ENCODE results near the gene DGKB. TPM values are rescaled to one million over a fixed set of nuclear protein-coding genes. Genes with fewer than 3 reads are reported as not detected.
A peak's percentile ranks its signal among the peaks of the same experiment; 100 is the strongest.

Gene DGKB
- total RNA-seq, 6 experiments from 2014 or later: 0.23 to 0.76 (median 0.61) TPM

- peaks cover 17% of the 10 kb centered on the region for H3K4me1 Mint-ChIP-seq (ENCODE audit: low read depth)
- TF ChIP-seq, protein P1, sequence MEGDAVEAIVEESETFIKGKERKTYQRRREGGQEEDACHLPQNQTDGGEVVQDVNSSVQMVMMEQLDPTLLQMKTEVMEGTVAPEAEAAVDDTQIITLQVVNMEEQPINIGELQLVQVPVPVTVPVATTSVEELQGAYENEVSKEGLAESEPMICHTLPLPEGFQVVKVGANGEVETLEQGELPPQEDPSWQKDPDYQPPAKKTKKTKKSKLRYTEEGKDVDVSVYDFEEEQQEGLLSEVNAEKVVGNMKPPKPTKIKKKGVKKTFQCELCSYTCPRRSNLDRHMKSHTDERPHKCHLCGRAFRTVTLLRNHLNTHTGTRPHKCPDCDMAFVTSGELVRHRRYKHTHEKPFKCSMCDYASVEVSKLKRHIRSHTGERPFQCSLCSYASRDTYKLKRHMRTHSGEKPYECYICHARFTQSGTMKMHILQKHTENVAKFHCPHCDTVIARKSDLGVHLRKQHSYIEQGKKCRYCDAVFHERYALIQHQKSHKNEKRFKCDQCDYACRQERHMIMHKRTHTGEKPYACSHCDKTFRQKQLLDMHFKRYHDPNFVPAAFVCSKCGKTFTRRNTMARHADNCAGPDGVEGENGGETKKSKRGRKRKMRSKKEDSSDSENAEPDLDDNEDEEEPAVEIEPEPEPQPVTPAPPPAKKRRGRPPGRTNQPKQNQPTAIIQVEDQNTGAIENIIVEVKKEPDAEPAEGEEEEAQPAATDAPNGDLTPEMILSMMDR (IDR thresholded peaks at IDR 0.05): no peak
- peaks cover 14% of the 10 kb centered on the region for H3K36me3 Mint-ChIP-seq (ENCODE audit: low read depth)
Observed at GRCh38 chr7:14748461-14748860, 154.1 kb downstream of the DGKB start.

DNA sequence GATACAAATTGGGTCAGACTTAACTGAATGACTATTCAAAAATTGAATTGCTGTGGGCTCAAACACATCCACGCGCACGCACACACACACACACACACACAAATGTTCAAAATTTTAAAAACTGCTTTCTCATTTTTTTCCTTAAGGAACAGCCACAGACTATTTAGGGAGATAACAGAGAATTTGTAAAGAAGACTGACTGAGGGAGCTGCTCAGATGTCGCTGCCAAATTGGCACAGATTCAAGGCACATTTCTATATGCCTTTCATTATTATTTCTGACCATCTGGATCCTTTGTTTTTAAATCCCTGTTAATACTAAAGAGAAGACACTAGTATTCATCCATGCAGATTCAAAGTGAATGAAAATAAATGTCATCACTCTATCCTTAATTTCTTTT, 154.8 kb downstream of the DGKB start:
- peaks cover 20% of the 10 kb centered on the region for H3K36me3 Mint-ChIP-seq (ENCODE audit: low read depth)
- peaks cover 17% of the 10 kb centered on the region for H3K4me1 Mint-ChIP-seq (ENCODE audit: low read depth)
- DNase-seq: no peak
- TF ChIP-seq, protein P1 (IDR thresholded peaks at IDR 0.05): no peak
- peaks cover 29% of the 10 kb centered on the region for H3K9me3 Mint-ChIP-seq
- H3K4me3 Mint-ChIP-seq: no peak overlapping the region
- peaks cover 2% of the 10 kb centered on the region; the same call in 1 of the 2 replicates for H3K27me3 Mint-ChIP-seq (ENCODE audit: insufficient read depth)
- H3K27ac Mint-ChIP-seq: peak overlapping the region; percentile 66; the same call in 1 of the 2 replicates

More at GRCh38 chr7:14748461-14748860, 154.1 kb downstream of the DGKB start:
- DNase-seq: peak; percentile 77
- Mint-ChIP-seq H3K27me3 (ENCODE audit: insufficient read depth) (peaks cover 2% of the 10 kb centered on the region; the same call in 1 of the 2 replicates), H3K27ac (peak overlapping the region; percentile 66), H3K4me3 (peak overlapping the region; percentile 22; the same call in 1 of the 2 replicates), H3K9me3 (peaks cover 22% of the 10 kb centered on the region)

DNA sequence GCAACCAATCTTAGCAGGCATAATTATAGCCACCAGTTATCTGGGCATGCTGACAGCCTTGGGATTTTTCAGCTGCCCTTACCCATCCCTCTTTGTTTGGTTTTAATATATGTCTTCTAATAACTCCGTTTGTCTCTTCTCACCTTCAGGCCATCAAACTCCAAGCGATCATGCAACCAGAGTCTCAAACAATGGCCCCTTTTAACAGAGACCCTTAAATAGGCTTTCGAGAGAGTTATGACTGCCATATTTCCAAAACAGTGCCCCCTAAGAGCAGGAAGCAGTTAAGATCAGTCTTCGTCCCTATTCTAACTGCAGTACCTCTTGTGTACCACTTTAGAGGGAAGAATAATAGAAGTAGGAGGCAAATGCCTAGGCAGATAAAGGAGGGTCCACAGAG, 157.5 kb downstream of the DGKB start:
- TF ChIP-seq, protein P1 (IDR thresholded peaks at IDR 0.05): no peak
- no peak for DNase-seq
- peaks cover 35% of the 10 kb centered on the region for H3K36me3 Mint-ChIP-seq (ENCODE audit: low read depth)

GRCh38 chr7:14740606-14741005, 161.9 kb downstream of the DGKB start:
- DNase-seq: no peak
- Mint-ChIP-seq H3K4me1 (ENCODE audit: low read depth) (peaks cover 11% of the 10 kb centered on the region; the same call in 1 of the 2 replicates), H3K9me3 (peaks cover 47% of the 10 kb centered on the region), H3K4me3 (no peak overlapping the region), H3K27me3 (ENCODE audit: insufficient read depth) (no peaks in the 10 kb centered on the region), H3K36me3 (ENCODE audit: low read depth) (peaks cover 31% of the 10 kb centered on the region), H3K27ac (no peak overlapping the region)
- TF ChIP-seq, protein P1 (IDR thresholded peaks at IDR 0.05): no peak

More for the DNA sequence above, 157.5 kb downstream of the DGKB start:
- peaks cover 17% of the 10 kb centered on the region for H3K4me1 Mint-ChIP-seq (ENCODE audit: low read depth)
- no peak overlapping the region for H3K27ac Mint-ChIP-seq
- H3K9me3 Mint-ChIP-seq: peaks cover 49% of the 10 kb centered on the region
- H3K27me3 Mint-ChIP-seq (ENCODE audit: insufficient read depth): peaks cover 2% of the 10 kb centered on the region; the same call in 1 of the 2 replicates
- no peak overlapping the region for H3K4me3 Mint-ChIP-seq

DNA sequence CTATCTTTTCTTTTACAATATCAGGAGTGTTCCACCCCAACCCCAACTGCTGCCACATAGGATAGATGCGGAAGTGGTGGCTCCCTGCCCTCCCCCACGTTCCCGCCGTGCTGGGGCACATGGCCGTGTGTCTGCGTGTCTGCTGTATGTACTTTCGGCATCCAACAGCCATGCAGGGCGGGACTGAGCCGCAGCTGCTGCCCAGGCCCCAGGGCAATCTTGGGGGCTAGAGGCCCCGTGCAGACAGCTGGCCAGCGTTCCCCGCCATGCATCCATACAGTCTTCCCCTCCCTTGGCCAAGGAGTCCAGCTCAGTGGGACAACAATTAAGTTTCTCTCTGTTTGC, 162.7 kb downstream of the DGKB start:
- DNase-seq: no peak
- peak overlapping the region; percentile 19; the same call in 1 of the 2 replicates for H3K27ac Mint-ChIP-seq
- peak overlapping the region; percentile 65; the same call in 1 of the 2 replicates for H3K4me3 Mint-ChIP-seq
- TF ChIP-seq, protein P1 (IDR thresholded peaks at IDR 0.05): no peak
- peaks cover 11% of the 10 kb centered on the region; the same call in 1 of the 2 replicates for H3K4me1 Mint-ChIP-seq (ENCODE audit: low read depth)
- H3K27me3 Mint-ChIP-seq (ENCODE audit: insufficient read depth): no peaks in the 10 kb centered on the region
- H3K36me3 Mint-ChIP-seq (ENCODE audit: low read depth): peaks cover 29% of the 10 kb centered on the region
- peaks cover 40% of the 10 kb centered on the region for H3K9me3 Mint-ChIP-seq
